ENCODE data around the gene FADS2. TPM values are rescaled to one million over a fixed set of nuclear protein-coding genes. Genes with fewer than 3 reads are reported as not detected.
A peak's percentile ranks its signal among the peaks of the same experiment; 100 is the strongest.

The FADS2 gene
- total RNA-seq (2021): 1,097 and 1,272 TPM in 2 replicates
- percentile 94 among the genes with signal in this experiment for Bru-seq, nascent RNA
- BruChase-seq, experiment 1, labeled RNA remaining after a 2-hour chase: percentile 91 among the genes with signal in this experiment
- BruChase-seq, experiment 2, labeled RNA remaining after a 6-hour chase: percentile 95 among the genes with signal in this experiment
- long read RNA-seq, full-length matches to known transcripts: 190 of 377 reads
- long read RNA-seq, partial matches to known transcripts: 28 of 377 reads
- long read RNA-seq, other reads (novel, unspliced or antisense): 159 of 377 reads

DNA sequence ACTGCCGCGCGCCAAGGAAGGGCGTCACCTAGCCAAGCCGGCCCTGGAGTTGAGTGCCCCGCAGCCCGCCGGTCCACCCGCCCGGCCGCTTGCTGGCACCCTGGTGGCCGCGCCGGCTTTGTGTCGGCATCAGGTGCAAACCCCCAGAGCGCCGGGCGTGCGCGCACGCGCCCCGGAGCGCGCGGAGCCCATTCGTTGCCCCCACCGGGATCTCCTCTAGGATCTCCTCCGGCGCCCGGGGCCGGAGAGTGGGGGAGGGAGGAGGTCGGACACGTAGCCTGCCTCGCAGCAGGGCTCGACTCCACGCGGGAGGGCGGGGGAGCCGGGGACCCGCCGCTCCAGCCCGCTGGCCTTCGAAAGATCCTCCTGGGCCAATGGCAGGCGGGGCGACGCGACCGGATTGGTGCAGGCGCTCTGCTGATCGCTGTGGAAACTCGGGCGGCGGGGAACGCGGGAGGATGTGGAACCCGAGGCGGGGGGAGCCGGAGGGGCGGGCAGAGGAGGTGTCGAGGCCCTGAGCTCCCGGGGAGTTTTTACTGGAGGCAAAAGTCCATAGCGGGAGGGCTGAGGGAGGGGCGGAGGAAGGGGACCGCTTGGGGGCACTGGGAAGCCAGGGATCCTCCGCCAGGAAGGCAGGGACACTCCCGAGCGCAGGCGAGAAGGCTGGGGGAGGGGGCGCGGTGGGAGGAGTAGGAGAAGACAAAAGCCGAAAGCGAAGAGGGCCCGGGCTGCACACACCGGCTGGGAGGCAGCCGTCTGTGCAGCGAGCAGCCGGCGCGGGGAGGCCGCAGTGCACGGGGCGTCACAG lies at the start of gene FADS2:
Gene FADS2 (plus strand): TSS at position 730 of the 808 bp plus-strand sequence. CDS start 91 bp downstream, outside the sequence.
- ChIA-PET CTCF (interaction anchor here (0.8 kb wide), 1 partner anchor 31 kb away, joined by 3 read pairs; no protein-coding TSS in a partner anchor), POLR2A (ENCODE audit: low non-redundant PET) (interaction anchor here (0.6 kb wide), 3 partner anchors 11 to 121 kb away, joined by 3 to 4 read pairs (median 3); partner anchors contain the start of gene FADS1)
- no peak for TF ChIP-seq EZH2 (IDR thresholded peaks at IDR 0.05; ENCODE audit: borderline replicate concordance, low read depth, low read length, poor library complexity, severe bottlenecking)
- TF ChIP-seq, protein P1, sequence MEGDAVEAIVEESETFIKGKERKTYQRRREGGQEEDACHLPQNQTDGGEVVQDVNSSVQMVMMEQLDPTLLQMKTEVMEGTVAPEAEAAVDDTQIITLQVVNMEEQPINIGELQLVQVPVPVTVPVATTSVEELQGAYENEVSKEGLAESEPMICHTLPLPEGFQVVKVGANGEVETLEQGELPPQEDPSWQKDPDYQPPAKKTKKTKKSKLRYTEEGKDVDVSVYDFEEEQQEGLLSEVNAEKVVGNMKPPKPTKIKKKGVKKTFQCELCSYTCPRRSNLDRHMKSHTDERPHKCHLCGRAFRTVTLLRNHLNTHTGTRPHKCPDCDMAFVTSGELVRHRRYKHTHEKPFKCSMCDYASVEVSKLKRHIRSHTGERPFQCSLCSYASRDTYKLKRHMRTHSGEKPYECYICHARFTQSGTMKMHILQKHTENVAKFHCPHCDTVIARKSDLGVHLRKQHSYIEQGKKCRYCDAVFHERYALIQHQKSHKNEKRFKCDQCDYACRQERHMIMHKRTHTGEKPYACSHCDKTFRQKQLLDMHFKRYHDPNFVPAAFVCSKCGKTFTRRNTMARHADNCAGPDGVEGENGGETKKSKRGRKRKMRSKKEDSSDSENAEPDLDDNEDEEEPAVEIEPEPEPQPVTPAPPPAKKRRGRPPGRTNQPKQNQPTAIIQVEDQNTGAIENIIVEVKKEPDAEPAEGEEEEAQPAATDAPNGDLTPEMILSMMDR (conservative IDR thresholded peaks at IDR 0.05; ENCODE audit: low read depth, low read length): peak; percentile 38; the same call in 1 of the 2 replicates
- Histone ChIP-seq H3K4me3 (ENCODE audit: low read depth, low read length, poor library complexity, severe bottlenecking) (peak within 1 kb of the TSS; percentile 96), H3K4me1 (ENCODE audit: insufficient read depth, low read length, poor library complexity, severe bottlenecking) (peaks cover 35% of the 10 kb centered on the region), H3K9me3 (ENCODE audit: low read depth, low read length, poor library complexity, severe bottlenecking) (no peaks in the 10 kb centered on the region), H3K27me3 (replicated peaks; ENCODE audit: insufficient read depth, low read depth, low read length, poor library complexity) (no peaks in the 10 kb centered on the region), H3K27ac (ENCODE audit: low read depth, low read length, poor library complexity, severe bottlenecking) (peak within 1 kb of the TSS; percentile 97), H3K36me3 (ENCODE audit: insufficient read depth, low read length, poor library complexity, severe bottlenecking) (peaks cover 38% of the 10 kb centered on the region)
- peak; percentile 99 for DNase-seq (ENCODE audit: low spot score)
- no TSS peak for BruUV-seq (replicated peaks)
- intact Hi-C loops (cut with micrococcal nuclease; ENCODE audit: unreplicated experiment): loop anchor here (2.0 kb wide), 1 partner anchor 901 kb away; the partner anchor contains the start of gene TTC9C

DNA sequence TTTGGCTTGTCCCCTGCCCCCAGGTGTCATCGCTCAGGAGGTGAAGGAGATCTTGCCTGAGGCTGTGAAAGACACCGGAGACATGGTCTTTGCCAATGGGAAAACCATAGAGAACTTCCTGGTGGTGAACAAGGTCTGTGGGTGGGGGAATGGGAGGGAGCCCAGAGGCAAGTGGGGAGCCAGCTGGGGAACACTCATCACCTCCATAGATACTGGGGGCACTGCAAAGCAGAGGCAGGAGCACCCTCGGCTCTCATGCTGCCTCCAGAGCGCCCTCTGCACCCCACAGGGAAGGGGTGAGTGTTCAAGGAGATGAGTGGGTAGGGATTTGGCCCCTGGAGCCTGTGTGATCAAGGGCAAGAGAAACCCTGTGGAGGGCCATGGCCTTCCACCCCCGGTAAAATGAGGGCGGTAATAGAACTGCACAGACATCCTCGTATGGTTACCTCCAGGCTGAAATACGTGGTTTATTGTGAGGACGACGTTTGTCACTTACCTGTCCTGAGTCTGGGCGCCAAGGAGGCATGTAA lies 49.7 kb upstream of the FADS2 start:
- Histone ChIP-seq H3K27me3 (replicated peaks; ENCODE audit: insufficient read depth, low read depth, low read length, poor library complexity) (no peaks in the 10 kb centered on the region), H3K36me3 (ENCODE audit: insufficient read depth, low read length, poor library complexity, severe bottlenecking) (no peaks in the 10 kb centered on the region), H3K9me3 (ENCODE audit: low read depth, low read length, poor library complexity, severe bottlenecking) (no peaks in the 10 kb centered on the region), H3K27ac (ENCODE audit: low read depth, low read length, poor library complexity, severe bottlenecking) (no peak overlapping the region), H3K4me1 (ENCODE audit: insufficient read depth, low read length, poor library complexity, severe bottlenecking) (peaks cover 10% of the 10 kb centered on the region), H3K4me3 (ENCODE audit: low read depth, low read length, poor library complexity, severe bottlenecking) (no peak overlapping the region)
- intact Hi-C loops (cut with micrococcal nuclease; ENCODE audit: unreplicated experiment): no loop called here
- ChIA-PET CTCF (interaction anchor here (0.9 kb wide), 1 partner anchor 392 kb away, joined by 5 read pairs; no protein-coding TSS in a partner anchor), POLR2A (ENCODE audit: low non-redundant PET) (no interaction called here)
- TF ChIP-seq EZH2 (IDR thresholded peaks at IDR 0.05; ENCODE audit: borderline replicate concordance, low read depth, low read length, poor library complexity, severe bottlenecking): no peak
- TF ChIP-seq, protein P1 (conservative IDR thresholded peaks at IDR 0.05; ENCODE audit: low read depth, low read length): no peak
- DNase-seq (ENCODE audit: low spot score): no peak
- no TSS peak for BruUV-seq (replicated peaks)

DNA sequence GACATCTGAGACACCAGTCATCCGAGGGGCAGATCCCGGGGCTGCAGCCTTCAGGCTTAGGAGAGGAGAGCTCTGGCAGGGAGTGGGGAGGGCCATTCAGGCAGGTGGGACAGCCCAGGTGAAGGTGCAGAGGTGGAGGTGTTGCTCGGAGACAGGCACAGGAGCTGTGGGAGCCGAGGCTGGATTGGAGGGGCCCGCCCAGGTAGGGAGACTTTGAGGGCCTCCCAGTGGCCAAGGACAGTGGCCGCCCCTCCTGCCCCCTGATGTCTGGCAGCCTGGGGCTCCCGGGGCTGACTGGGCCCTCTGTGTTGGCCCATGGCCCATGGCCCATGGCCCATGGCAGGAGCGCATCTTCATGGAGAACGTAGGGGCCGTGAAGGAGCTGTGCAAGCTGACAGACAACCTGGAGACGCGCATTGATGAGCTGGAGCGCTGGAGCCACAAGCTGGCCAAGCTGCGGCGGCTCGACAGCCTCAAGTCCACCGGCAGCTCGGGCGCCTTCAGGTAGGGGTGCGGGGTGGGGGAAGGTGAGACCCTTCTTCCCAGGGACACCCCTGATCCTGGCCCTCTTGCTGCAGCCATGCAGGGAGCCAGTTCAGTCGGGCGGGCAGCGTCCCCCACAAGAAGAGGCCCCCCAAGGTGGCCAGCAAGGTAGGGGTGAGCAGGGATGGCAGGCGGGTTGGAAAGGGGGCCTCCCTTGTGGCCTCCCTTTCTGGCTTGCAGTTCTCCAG lies 49.0 kb upstream of the FADS2 start:
- ChIA-PET POLR2A (ENCODE audit: low non-redundant PET) (no interaction called here), CTCF (no interaction called here)
- no TSS peak for BruUV-seq (replicated peaks)
- DNase-seq (ENCODE audit: low spot score): no peak
- Histone ChIP-seq H3K9me3 (ENCODE audit: low read depth, low read length, poor library complexity, severe bottlenecking) (no peaks in the 10 kb centered on the region), H3K4me3 (ENCODE audit: low read depth, low read length, poor library complexity, severe bottlenecking) (no peak overlapping the region), H3K27ac (ENCODE audit: low read depth, low read length, poor library complexity, severe bottlenecking) (no peak overlapping the region), H3K27me3 (replicated peaks; ENCODE audit: insufficient read depth, low read depth, low read length, poor library complexity) (no peaks in the 10 kb centered on the region), H3K4me1 (ENCODE audit: insufficient read depth, low read length, poor library complexity, severe bottlenecking) (peaks cover 10% of the 10 kb centered on the region), H3K36me3 (ENCODE audit: insufficient read depth, low read length, poor library complexity, severe bottlenecking) (peaks cover 6% of the 10 kb centered on the region)
- intact Hi-C loops (cut with micrococcal nuclease; ENCODE audit: unreplicated experiment): no loop called here
- TF ChIP-seq, protein P1 (conservative IDR thresholded peaks at IDR 0.05; ENCODE audit: low read depth, low read length): no peak
- TF ChIP-seq EZH2 (IDR thresholded peaks at IDR 0.05; ENCODE audit: borderline replicate concordance, low read depth, low read length, poor library complexity, severe bottlenecking): no peak

Measured in A673 (cell line).